SH-SY5Y (cell line): Measurements from ENCODE around the gene YKT6.

Experiments
- GATA2 ChIP-seq: IDR thresholded peaks from 2 replicates; pipeline ENCODE4 v1.6.1; 2011; ENCODE audit warnings: mild to moderate bottlenecking, low read depth, low read length
- GATA3 ChIP-seq: IDR thresholded peaks from 2 replicates; pipeline ENCODE4 v1.6.1; 2011; ENCODE audit warnings: low read depth, mild to moderate bottlenecking, low read length, moderate library complexity

DNA sequence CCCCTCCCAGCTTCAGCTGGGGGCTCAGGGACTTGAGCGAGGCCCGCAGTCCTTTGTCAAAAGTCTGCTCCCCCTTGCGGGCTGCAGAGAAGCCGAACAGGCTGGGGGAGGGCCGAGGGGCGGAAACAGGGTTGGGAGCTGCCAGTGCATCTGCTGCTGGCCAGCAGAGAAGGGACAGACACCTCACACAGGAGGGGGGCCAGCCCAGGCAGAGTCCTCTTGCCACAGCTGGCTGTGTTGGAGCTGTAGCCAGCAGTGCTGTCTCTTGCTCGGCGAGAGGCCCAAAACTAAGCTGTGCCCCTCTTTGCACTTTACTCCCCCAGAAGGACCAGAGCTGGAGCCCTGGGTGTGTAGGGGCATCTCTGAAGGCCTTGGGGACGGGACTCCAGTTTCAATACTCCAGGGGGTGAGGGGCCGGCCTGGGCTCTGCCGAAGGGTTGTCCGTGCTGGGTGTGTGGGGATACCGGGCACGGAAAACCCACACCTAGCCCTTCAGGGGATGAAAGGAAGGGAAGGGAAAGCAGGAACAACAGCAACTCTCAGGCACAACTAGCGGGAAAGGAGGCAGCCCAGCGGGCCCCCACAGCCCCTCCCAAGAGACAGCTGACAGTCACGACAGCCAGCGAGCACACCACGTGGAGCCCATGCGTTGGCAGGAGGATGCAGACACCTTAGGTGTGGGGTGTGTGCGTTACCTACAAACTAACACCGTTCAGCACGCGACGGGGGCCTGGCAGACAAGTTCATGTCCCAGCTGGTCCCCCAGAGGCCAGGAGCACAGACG, 17.8 kb downstream of the YKT6 start:
- TF ChIP-seq GATA2 (no peak), GATA3 (no peak)
